ENCODE data around the gene RASAL2.

The RASAL2 gene

DNA sequence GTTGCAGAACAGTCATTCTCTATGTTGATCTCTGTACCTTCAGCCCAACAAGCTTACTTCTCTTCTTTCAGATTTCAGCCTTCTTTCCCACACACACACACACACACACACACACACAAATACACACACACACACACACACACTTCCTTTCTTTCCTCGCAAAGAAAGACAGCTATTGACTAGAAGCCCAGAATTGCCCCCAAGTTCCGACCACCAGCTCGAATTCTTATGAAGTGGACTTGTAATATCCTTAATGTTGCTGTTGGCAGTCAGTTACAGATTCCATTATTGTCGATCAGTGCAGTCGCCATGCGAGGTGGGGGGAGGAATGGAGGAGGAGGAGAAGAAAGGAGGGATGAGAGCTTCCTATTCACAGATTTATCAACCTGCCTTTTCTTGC, 277.3 kb downstream of the RASAL2 start:
- peak overlapping the region; percentile 18 for H3K4me3 ChIP-seq (ENCODE audit: control insufficient read depth, low read depth, low read length)
- TF ChIP-seq, protein P1, sequence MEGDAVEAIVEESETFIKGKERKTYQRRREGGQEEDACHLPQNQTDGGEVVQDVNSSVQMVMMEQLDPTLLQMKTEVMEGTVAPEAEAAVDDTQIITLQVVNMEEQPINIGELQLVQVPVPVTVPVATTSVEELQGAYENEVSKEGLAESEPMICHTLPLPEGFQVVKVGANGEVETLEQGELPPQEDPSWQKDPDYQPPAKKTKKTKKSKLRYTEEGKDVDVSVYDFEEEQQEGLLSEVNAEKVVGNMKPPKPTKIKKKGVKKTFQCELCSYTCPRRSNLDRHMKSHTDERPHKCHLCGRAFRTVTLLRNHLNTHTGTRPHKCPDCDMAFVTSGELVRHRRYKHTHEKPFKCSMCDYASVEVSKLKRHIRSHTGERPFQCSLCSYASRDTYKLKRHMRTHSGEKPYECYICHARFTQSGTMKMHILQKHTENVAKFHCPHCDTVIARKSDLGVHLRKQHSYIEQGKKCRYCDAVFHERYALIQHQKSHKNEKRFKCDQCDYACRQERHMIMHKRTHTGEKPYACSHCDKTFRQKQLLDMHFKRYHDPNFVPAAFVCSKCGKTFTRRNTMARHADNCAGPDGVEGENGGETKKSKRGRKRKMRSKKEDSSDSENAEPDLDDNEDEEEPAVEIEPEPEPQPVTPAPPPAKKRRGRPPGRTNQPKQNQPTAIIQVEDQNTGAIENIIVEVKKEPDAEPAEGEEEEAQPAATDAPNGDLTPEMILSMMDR (IDR thresholded peaks at IDR 0.05; ENCODE audit: control insufficient read depth, insufficient read depth, low read depth, low read length, missing control alignments): no peak
- no peak for DNase-seq (ENCODE audit: low read depth)

DNA sequence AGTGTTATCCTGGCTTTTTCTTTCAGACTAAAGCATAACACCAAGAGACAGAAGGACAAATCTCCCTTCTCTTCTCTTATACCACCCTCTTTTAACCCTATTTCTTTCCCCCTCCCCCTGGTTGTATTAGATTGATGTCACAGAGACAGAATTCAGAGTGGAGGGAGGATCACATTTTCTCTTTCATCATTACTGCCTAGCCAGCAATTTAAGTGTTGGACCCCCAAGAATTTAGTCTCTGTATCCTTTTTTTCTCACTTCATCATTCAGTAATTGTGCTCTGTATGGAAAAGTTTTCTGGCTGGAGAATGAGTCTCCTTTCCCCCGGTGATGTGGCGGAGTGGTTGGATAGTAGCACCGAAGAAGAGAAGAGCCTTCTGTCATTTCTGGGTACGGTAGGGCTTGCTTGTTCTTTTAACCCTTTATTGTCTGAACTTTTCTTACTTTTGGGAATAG, 278.1 kb downstream of the RASAL2 start:
- TF ChIP-seq, protein P1 (IDR thresholded peaks at IDR 0.05; ENCODE audit: control insufficient read depth, insufficient read depth, low read depth, low read length, missing control alignments): no peak
- DNase-seq (ENCODE audit: low read depth): no peak
- peak overlapping the region; percentile 22 for H3K4me3 ChIP-seq (ENCODE audit: control insufficient read depth, low read depth, low read length)

DNA sequence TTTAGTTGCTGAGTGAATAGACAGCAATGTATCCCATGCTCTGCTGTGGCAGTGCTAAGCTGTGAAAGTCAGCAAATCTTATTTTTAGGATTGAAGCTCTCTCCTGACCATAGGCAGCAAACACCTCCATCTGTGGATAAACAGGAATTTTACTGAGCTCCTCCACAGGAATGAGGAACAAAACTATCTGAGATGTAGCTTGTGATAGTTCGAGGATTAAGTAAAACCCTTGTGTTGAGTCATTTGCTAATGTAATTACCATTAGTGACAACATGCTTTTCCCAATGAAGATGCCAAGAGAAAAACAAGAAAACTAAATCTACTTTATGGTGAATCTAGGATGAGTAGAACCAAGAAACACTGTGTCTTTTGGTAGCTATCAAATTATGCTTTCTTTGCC, 280.1 kb downstream of the RASAL2 start:
- no peak for DNase-seq (ENCODE audit: low read depth)
- TF ChIP-seq, protein P1 (IDR thresholded peaks at IDR 0.05; ENCODE audit: control insufficient read depth, insufficient read depth, low read depth, low read length, missing control alignments): no peak

DNA sequence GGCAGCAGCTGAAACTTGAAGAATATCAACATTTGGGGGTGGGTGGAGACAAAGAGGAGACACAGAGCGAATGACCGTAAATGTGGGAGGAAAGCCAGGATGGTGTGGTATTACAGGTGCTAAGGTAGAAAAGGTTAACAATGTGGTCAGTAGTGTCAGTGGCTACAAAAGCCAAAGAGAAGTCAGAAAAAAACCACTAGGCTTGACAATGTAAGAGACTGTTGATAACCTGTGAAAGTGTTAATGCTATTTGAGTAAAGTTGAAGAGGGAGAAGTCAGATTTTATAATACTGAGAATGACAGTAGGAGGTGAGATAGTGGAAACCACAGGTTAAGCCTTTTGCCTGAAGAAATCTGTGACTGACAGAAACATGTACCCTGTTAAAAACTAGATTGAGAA, 282.1 kb downstream of the RASAL2 start:
- TF ChIP-seq, protein P1 (IDR thresholded peaks at IDR 0.05; ENCODE audit: control insufficient read depth, insufficient read depth, low read depth, low read length, missing control alignments): no peak

More for the DNA sequence above, 280.1 kb downstream of the RASAL2 start:
- H3K4me3 ChIP-seq (ENCODE audit: control insufficient read depth, low read depth, low read length): no peak overlapping the region

DNA sequence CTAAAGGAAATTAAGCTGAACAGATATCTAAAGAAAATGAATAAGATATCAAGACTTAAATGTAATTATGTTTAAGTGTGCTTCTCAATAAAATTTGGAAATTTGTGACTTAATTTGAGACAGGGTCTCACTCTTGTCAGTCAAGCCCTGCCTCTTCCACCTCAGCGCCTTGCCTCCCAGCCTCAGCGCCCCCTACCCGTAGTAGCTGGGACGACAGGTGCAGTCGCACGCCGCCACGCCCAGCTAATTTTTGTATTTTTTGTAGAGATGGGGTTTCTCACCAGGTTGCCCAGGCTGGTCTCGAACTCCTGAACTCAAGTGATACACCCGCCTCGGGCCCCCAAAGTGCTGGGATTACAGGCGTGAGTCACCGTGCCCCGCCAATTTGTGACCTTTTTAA, 285.9 kb downstream of the RASAL2 start:
- H3K4me3 ChIP-seq (ENCODE audit: control insufficient read depth, low read depth, low read length): no peak overlapping the region
- no peak for DNase-seq (ENCODE audit: low read depth)
- TF ChIP-seq, protein P1 (IDR thresholded peaks at IDR 0.05; ENCODE audit: control insufficient read depth, insufficient read depth, low read depth, low read length, missing control alignments): no peak

More for the DNA sequence above, 282.1 kb downstream of the RASAL2 start:
- no peak for DNase-seq (ENCODE audit: low read depth)
- H3K4me3 ChIP-seq (ENCODE audit: control insufficient read depth, low read depth, low read length): no peak overlapping the region

DNA sequence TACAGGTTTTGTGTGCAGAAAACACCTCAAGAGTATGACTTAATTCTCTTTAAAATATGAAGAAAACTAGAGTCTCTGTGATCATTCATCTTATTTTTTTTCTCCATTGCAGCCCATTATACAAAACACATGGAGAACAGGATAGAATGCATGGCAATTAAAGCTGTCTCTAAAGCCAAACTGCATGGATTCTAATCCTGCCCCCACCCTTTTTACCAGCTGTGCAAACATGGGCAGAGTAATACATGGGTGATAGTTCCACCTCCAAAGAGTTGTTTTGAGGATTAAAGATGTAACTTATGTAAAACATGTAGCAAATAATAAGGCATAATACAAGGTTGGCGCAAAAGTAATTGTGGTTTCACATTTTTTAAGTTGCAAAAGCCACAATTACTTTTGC, 288.5 kb downstream of the RASAL2 start:
- H3K4me3 ChIP-seq (ENCODE audit: control insufficient read depth, low read depth, low read length): no peak overlapping the region
- DNase-seq (ENCODE audit: low read depth): no peak
- TF ChIP-seq, protein P1 (IDR thresholded peaks at IDR 0.05; ENCODE audit: control insufficient read depth, insufficient read depth, low read depth, low read length, missing control alignments): no peak

DNA sequence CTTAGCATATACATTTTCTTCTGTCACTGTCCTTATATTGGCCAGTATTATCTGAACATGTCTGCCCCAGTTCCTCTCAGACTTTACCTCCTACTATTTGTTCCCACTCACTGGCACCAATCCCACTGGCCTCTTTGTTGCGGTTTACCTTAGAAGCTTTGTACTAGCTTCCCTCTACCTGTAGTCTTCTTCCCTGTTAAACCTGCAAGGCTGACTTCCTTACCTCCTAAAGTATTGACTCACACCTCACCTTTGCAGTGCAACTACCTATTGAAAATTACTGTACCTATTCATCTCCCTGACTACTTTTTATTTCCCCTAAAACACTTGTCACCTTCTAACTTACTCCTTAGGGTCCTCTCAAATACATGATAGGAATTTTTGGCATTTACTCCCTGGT, 291.8 kb downstream of the RASAL2 start:
- no peak for DNase-seq (ENCODE audit: low read depth)
- TF ChIP-seq, protein P1 (IDR thresholded peaks at IDR 0.05; ENCODE audit: control insufficient read depth, insufficient read depth, low read depth, low read length, missing control alignments): no peak

More for the DNA sequence above, 291.8 kb downstream of the RASAL2 start:
- no peak overlapping the region for H3K4me3 ChIP-seq (ENCODE audit: control insufficient read depth, low read depth, low read length)
